DOHH2 (cell line): ENCODE measurements around the gene PNPLA7.

ENCODE experiments used
- CTCF ChIP-seq: fragments of 200-600 bp; sonication (generic); IDR thresholded peaks from one replicate; pipeline ENCODE4 v1.5.1; 2014; ENCODE audit warnings: antibody characterized with exemption, mild to moderate bottlenecking, low read depth, low read length; ENCODE audit not compliant: poor library complexity, severe bottlenecking
- EZH2phosphoT487 ChIP-seq: fragments of 200-600 bp; sonication (generic); IDR thresholded peaks from 2 replicates; pipeline ENCODE4 v1.6.1; 2017; ENCODE audit warnings: borderline replicate concordance, mild to moderate bottlenecking, antibody characterized with exemption, low read length, moderate library complexity, mixed read lengths

GRCh38 chr9:137498720-137499150 lies 51.5 kb downstream of the PNPLA7 start:
- TF ChIP-seq CTCF (no peak), EZH2phosphoT487 (no peak)
